Naive thymus-derived CD4-positive, alpha-beta T cell (primary cell): ENCODE measurements around the gene DNAH6. TPM values are rescaled to one million over a fixed set of nuclear protein-coding genes. Genes with fewer than 3 reads are reported as not detected.

Experiments
- ATAC-seq: fragments of 150-1000 bp; cut with Tn5 transposase; 2 replicates; pipeline ENCODE4 v1.10.0; 2021; ENCODE audit warnings: mild to moderate bottlenecking, moderate library complexity
- CTCF ChIA-PET: fragments of 350-600 bp; sonication (Branson Sonifier 250); formaldehyde crosslinking; loops from one replicate; lab custom pipeline; 2021; ENCODE audit warnings: antibody characterized with exemption; lab: Charles Lee
- POLR2A ChIA-PET: fragments of 350-600 bp; sonication (Branson Sonifier 250); formaldehyde crosslinking; loops from one replicate; lab custom pipeline; 2021; ENCODE audit warnings: antibody characterized with exemption, inconsistent platforms; lab: Charles Lee
- DNase-seq, 9 donors: peaks; one replicate each; pipeline versions ENCODE4 v3.0.0 to v3.0.0-alpha.2; 2020 to 2022; ENCODE audit warnings: mixed read lengths in 1 of 9
- H3K27ac ChIP-seq: one replicate; pipeline ENCODE4 v1.7.0; 2013; ENCODE audit warnings: mild to moderate bottlenecking, low read depth, low read length, moderate library complexity
- H3K27me3 ChIP-seq, 2 donors: one replicate each; pipeline ENCODE4 v1.7.0; 2013; ENCODE audit warnings: low read length in 2 of 2, mild to moderate bottlenecking in 2 of 2, moderate library complexity in 2 of 2; ENCODE audit not compliant: control insufficient read depth in 2 of 2, insufficient read depth in 2 of 2
- H3K36me3 ChIP-seq, 3 experiments: 1 replicate in 2 of 3; 2 replicates in 1 of 3; pipeline ENCODE4 v1.7.0; 2013; ENCODE audit warnings: low read length in 3 of 3, mild to moderate bottlenecking in 3 of 3, moderate library complexity in 1 of 3; ENCODE audit not compliant: insufficient read depth in 3 of 3, control insufficient read depth in 2 of 3
- H3K4me1 ChIP-seq, 2 donors: one replicate each; pipeline ENCODE4 v1.7.0; 2013; ENCODE audit warnings: low read length in 2 of 2, mild to moderate bottlenecking in 2 of 2, moderate library complexity in 1 of 2; ENCODE audit not compliant: control insufficient read depth in 2 of 2, insufficient read depth in 2 of 2
- H3K4me3 ChIP-seq: 2 replicates; pipeline ENCODE4 v1.7.0; 2013; ENCODE audit warnings: mild to moderate bottlenecking, low read length
- H3K9me3 ChIP-seq, 3 experiments: 1 replicate in 2 of 3; 2 replicates in 1 of 3; pipeline ENCODE4 v1.7.0; 2013; ENCODE audit warnings: low read length in 3 of 3; ENCODE audit not compliant: control insufficient read depth in 2 of 3
- H3K27ac Mint-ChIP-seq, 9 donors: one replicate each; pipeline ENCODE4 v1.8.0; 2020 to 2022; ENCODE audit warnings: mixed read lengths in 9 of 9, mild to moderate bottlenecking in 8 of 9, moderate library complexity in 5 of 9, inconsistent platforms in 2 of 9
- H3K27me3 Mint-ChIP-seq, 5 donors: one replicate each; pipeline ENCODE4 v1.8.0; 2021 to 2022; ENCODE audit warnings: mixed read lengths in 5 of 5, mild to moderate bottlenecking in 1 of 5
- H3K36me3 Mint-ChIP-seq, 5 donors: one replicate each; pipeline ENCODE4 v1.8.0; 2020 to 2022; ENCODE audit warnings: mixed read lengths in 5 of 5, mild to moderate bottlenecking in 3 of 5, inconsistent platforms in 1 of 5
- H3K4me1 Mint-ChIP-seq, 7 donors: one replicate each; pipeline ENCODE4 v1.8.0; 2020 to 2022; ENCODE audit warnings: mixed read lengths in 7 of 7, mild to moderate bottlenecking in 3 of 7, inconsistent platforms in 1 of 7
- H3K4me3 Mint-ChIP-seq, 10 donors: one replicate each; pipeline ENCODE4 v1.8.0; 2020 to 2022; ENCODE audit warnings: mild to moderate bottlenecking in 10 of 10, mixed read lengths in 10 of 10, moderate library complexity in 6 of 10, inconsistent platforms in 2 of 10
- H3K9me3 Mint-ChIP-seq, 11 donors: one replicate each; pipeline ENCODE4 v1.8.0; 2020 to 2022; ENCODE audit warnings: mixed read lengths in 11 of 11, mild to moderate bottlenecking in 4 of 11, inconsistent platforms in 1 of 11, moderate library complexity in 1 of 11
- intact Hi-C, 2 donors: fragments of 100-400 bp; cut with micrococcal nuclease; formaldehyde crosslinking; loops; one replicate each; pipeline ENCODE4 v1.15.1; 2023
- polyA plus RNA-seq, 2 donors: library from polyadenylated mRNA; unstranded; fragments of 300-500 nt; fragmentation: Illumina TruSeq; gene quantifications; one replicate each; pipeline ENCODE4 v1.2.3, GENCODE V29; 2021
- total RNA-seq, 6 experiments: library from RNA in 5 of 6; stranded (reverse) in 5 of 6; gene quantifications; 1 replicate in 5 of 6; 2 replicates in 1 of 6; pipeline ENCODE4 v1.2.3 and lab custom pipeline; 2021 to 2026

DNAH6 gene
- total and polyA plus RNA-seq, 7 experiments from 2014 or later: 0.73 to 2.3 (median 1.3) TPM

GRCh38 chr2:84732897-84733778 is 216.8 kb downstream of the DNAH6 start:
- H3K9me3 Mint-ChIP-seq: peaks cover 0 to 19% (median 4%) of the 10 kb centered on the region in 11 donors
- ChIA-PET POLR2A (interaction anchor here (0.8 to 3.5 kb wide), 2 partner anchors 8 to 285 kb away, joined by 3 to 10 read pairs; no protein-coding TSS in a partner anchor), CTCF (interaction anchor here (0.6 to 1.3 kb wide), 3 partner anchors 8 to 83 kb away, joined by 3 to 4 read pairs (median 4); no protein-coding TSS in a partner anchor)
- peaks cover 8 to 38% (median 17%) of the 10 kb centered on the region in 5 donors for H3K36me3 Mint-ChIP-seq
- H3K4me3 Mint-ChIP-seq: peak overlapping the region in 6 of 10 donors; percentile 2 to 58 (median 30)
- Histone ChIP-seq H3K4me1 (peaks cover 0 to 6% of the 10 kb centered on the region in 2 donors), H3K27me3 (no peaks in the 10 kb centered on the region), H3K9me3 (no peaks in the 10 kb centered on the region), H3K36me3 (no peaks in the 10 kb centered on the region), H3K4me3 (no peak overlapping the region), H3K27ac (no peak overlapping the region)
- intact Hi-C loops: loop anchor here in 1 of 2 donors (2.0 kb wide), 1 partner anchor 16 kb away; no protein-coding TSS in a partner anchor
- no peak for ATAC-seq
- peaks cover 0 to 10% (median 0%) of the 10 kb centered on the region in 5 donors for H3K27me3 Mint-ChIP-seq
- H3K27ac Mint-ChIP-seq: peak overlapping the region in 5 of 9 donors; percentile 17 to 77 (median 28)
- H3K4me1 Mint-ChIP-seq: peaks cover 2 to 75% (median 56%) of the 10 kb centered on the region in 7 donors
- DNase-seq: no peak

GRCh38 chr2:84735389-84735788 is 219.1 kb downstream of the DNAH6 start:
- ChIA-PET CTCF (no interaction called here), POLR2A (interaction anchor here (0.7 to 1.2 kb wide), 3 partner anchors 44 to 122 kb away, joined by 3 to 5 read pairs (median 3); no protein-coding TSS in a partner anchor)
- Mint-ChIP-seq H3K27ac (no peak overlapping the region), H3K4me1 (peaks cover 2 to 76% (median 56%) of the 10 kb centered on the region in 7 donors), H3K9me3 (peaks cover 0 to 29% (median 9%) of the 10 kb centered on the region in 11 donors), H3K36me3 (peaks cover 19 to 44% (median 29%) of the 10 kb centered on the region in 5 donors), H3K4me3 (no peak overlapping the region), H3K27me3 (peaks cover 0 to 19% (median 0%) of the 10 kb centered on the region in 5 donors)
- Histone ChIP-seq H3K4me3 (no peak overlapping the region), H3K9me3 (no peaks in the 10 kb centered on the region), H3K27ac (no peak overlapping the region), H3K36me3 (no peaks in the 10 kb centered on the region), H3K4me1 (peaks cover 0 to 6% of the 10 kb centered on the region in 2 donors), H3K27me3 (no peaks in the 10 kb centered on the region)
- no peak for DNase-seq
- intact Hi-C loops: no loop called here
- no peak for ATAC-seq

DNA sequence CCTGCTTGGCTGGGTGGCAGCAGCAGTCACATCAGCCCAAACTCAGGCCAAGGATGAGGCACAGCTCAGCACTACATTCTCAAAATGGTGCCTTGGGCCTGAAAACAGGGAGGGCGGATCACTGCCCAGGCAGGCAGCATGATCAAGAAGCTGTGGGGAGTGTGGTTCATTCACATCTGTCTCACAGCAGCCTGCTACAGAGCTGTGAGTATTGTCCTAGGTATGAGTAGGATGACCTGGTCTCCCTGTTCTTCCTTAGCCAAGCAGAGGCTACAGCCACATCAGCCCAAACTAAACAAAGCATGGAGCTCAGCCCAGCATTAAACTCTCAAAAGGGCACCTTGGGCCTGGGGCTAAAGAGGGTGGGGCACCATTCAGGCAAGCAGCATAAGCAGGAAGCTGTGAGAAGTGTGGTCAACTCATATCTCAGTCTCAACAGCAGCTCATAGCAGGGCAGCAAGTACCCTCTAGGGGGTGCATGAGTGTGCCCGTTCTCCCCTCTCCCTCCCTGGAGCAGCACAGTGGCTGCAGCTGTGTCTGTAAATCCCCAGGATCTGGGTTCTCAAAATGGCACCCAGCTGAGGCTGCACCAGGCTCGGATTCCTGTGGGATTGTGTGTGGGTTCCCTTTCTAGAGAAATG is 225.0 kb downstream of the DNAH6 start:
- peak overlapping the region in 5 of 10 donors; percentile 5 to 30 (median 20) for H3K4me3 Mint-ChIP-seq
- intact Hi-C loops: loop anchor here (1.0 to 5.0 kb wide), 6 partner anchors 106 to 247 kb away; no protein-coding TSS in a partner anchor
- ChIA-PET POLR2A (interaction anchor here (0.5 to 2.1 kb wide), 15 partner anchors 8 to 184 kb away, joined by 3 to 10 read pairs (median 3); partner anchors contain the start of gene TRABD2A), CTCF (interaction anchor here (0.6 to 1.9 kb wide), 20 partner anchors 8 to 188 kb away, joined by 3 to 12 read pairs (median 4); no protein-coding TSS in a partner anchor)
- peak; percentile 94 for ATAC-seq
- peaks cover 12 to 75% (median 51%) of the 10 kb centered on the region in 7 donors for H3K4me1 Mint-ChIP-seq
- Histone ChIP-seq H3K27me3 (no peaks in the 10 kb centered on the region), H3K4me3 (no peak overlapping the region), H3K9me3 (no peaks in the 10 kb centered on the region), H3K4me1 (peaks cover 14 to 17% of the 10 kb centered on the region in 2 donors), H3K36me3 (no peaks in the 10 kb centered on the region), H3K27ac (no peak overlapping the region)
- H3K9me3 Mint-ChIP-seq: peaks cover 0 to 29% (median 11%) of the 10 kb centered on the region in 11 donors
- H3K27me3 Mint-ChIP-seq: peaks cover 0 to 21% (median 0%) of the 10 kb centered on the region in 5 donors
- H3K27ac Mint-ChIP-seq: peak overlapping the region in 7 of 9 donors; percentile 2 to 71 (median 28)
- DNase-seq: peak in 8 of 9 donors; percentile 14 to 43 (median 28)
- peaks cover 19 to 52% (median 40%) of the 10 kb centered on the region in 5 donors for H3K36me3 Mint-ChIP-seq

DNA sequence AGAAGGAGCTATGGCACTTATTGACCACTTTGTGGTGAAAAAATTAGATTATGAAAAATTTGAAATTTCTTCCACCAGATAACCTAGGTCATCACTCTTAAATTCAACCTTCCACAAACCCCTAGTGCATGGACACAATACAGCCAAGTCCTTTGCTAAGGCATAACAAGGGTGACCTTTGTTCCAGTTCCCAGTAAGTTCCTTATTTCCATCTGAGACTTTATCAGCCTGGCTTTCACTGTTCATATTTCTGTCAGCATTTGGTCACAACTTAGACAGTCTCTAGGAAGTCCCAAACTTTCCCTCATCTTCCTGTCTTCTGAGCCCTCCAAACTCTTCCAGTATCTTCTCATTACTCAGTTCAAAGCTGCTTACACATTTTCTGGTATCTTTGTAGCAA is 232.0 kb downstream of the DNAH6 start:
- Histone ChIP-seq H3K36me3 (no peaks in the 10 kb centered on the region), H3K4me3 (no peak overlapping the region), H3K9me3 (no peaks in the 10 kb centered on the region), H3K27ac (no peak overlapping the region), H3K4me1 (no peaks in the 10 kb centered on the region), H3K27me3 (no peaks in the 10 kb centered on the region)
- H3K9me3 Mint-ChIP-seq: peaks cover 0 to 14% (median 3%) of the 10 kb centered on the region in 11 donors
- intact Hi-C loops: no loop called here
- ATAC-seq (no peak), DNase-seq (no peak)
- no peak overlapping the region for H3K4me3 Mint-ChIP-seq
- H3K27me3 Mint-ChIP-seq: no peaks in the 10 kb centered on the region
- CTCF ChIA-PET: no interaction called here
- peaks cover 5 to 41% (median 30%) of the 10 kb centered on the region in 5 donors for H3K36me3 Mint-ChIP-seq
- peak overlapping the region in 3 of 9 donors; percentile 20 to 43 (median 34) for H3K27ac Mint-ChIP-seq
- peaks cover 0 to 44% (median 19%) of the 10 kb centered on the region in 7 donors for H3K4me1 Mint-ChIP-seq
- POLR2A ChIA-PET: no interaction called here

DNA sequence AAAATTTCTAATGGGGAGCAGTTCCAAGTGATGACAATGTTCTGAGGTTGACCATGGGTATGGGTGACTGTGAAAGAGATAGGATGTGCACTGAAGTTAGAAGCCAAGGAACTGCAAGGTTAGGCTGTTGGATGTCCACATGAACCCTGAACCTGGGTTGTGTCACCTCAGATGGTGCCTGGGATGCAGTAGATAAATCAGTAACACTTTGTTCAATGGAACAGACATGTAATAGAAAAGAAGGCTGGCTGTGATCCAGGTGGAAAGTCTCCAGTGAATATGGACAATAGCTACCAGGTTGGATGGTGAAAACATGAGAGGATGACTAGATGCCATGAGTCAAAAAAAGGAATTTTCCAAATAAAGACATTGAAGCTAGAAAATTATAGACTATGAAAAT is 233.1 kb downstream of the DNAH6 start:
- DNase-seq: no peak
- Mint-ChIP-seq H3K36me3 (peaks cover 5 to 42% (median 30%) of the 10 kb centered on the region in 5 donors), H3K9me3 (peaks cover 0 to 14% (median 3%) of the 10 kb centered on the region in 11 donors), H3K4me1 (peaks cover 0 to 44% (median 19%) of the 10 kb centered on the region in 7 donors), H3K27ac (peak overlapping the region in 3 of 9 donors; percentile 26 to 43 (median 31)), H3K4me3 (no peak overlapping the region), H3K27me3 (no peaks in the 10 kb centered on the region)
- Histone ChIP-seq H3K36me3 (no peaks in the 10 kb centered on the region), H3K4me3 (no peak overlapping the region), H3K27me3 (no peaks in the 10 kb centered on the region), H3K9me3 (no peaks in the 10 kb centered on the region), H3K27ac (no peak overlapping the region), H3K4me1 (no peaks in the 10 kb centered on the region)
- CTCF ChIA-PET: interaction anchor here (1.1 kb wide), 1 partner anchor 8 kb away, joined by 4 read pairs; no protein-coding TSS in a partner anchor
- intact Hi-C loops: no loop called here
- POLR2A ChIA-PET: interaction anchor here (1.2 kb wide), 1 partner anchor 8 kb away, joined by 3 read pairs; no protein-coding TSS in a partner anchor
- ATAC-seq: no peak

DNA sequence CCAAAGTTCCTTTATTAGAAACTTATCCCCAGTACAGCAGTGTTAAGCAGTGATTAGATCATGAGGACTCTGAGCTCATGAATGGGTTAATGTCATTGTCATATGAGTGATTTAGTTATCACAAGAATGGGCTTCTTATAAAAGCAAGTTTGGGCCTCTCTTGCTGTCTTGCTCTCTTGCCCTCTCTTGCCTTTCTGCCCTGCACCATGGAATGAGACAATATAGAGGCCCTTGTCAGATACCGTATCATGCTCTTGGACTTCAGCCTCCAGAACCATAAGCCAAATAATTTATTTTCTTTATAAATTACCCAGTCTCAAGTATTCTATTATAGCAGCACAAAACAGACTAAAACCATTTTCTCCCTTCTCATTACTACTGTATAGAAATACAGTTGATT is 238.8 kb downstream of the DNAH6 start:
- ChIA-PET CTCF (no interaction called here), POLR2A (no interaction called here)
- H3K36me3 ChIP-seq: no peaks in the 10 kb centered on the region
- peaks cover 0 to 18% of the 10 kb centered on the region in 2 donors for H3K4me1 ChIP-seq
- no peak overlapping the region for H3K4me3 Mint-ChIP-seq
- intact Hi-C loops: no loop called here
- no peak overlapping the region for H3K4me3 ChIP-seq
- H3K27ac Mint-ChIP-seq: no peak overlapping the region
- H3K27me3 Mint-ChIP-seq: peaks cover 0 to 2% (median 0%) of the 10 kb centered on the region in 5 donors
- no peaks in the 10 kb centered on the region for H3K9me3 ChIP-seq
- peaks cover 0 to 19% (median 11%) of the 10 kb centered on the region in 5 donors for H3K36me3 Mint-ChIP-seq
- H3K4me1 Mint-ChIP-seq: peaks cover 0 to 43% (median 24%) of the 10 kb centered on the region in 7 donors
- DNase-seq (no peak), ATAC-seq (no peak)
- H3K27ac ChIP-seq: no peak overlapping the region
- H3K27me3 ChIP-seq: no peaks in the 10 kb centered on the region
- peaks cover 0 to 9% (median 2%) of the 10 kb centered on the region in 11 donors for H3K9me3 Mint-ChIP-seq
